CD4-positive, alpha-beta T cell treated with Interleukin-21 for 1 hour (primary cell): Measurements from ENCODE around the gene MRPS2.
"Not testable (repeated sequence)": the region's sequence is repeated elsewhere in the genome, so short reads cannot be mapped to it uniquely, and the experiment has no call there.

Source experiments
- DNase-seq: peaks from one replicate; pipeline ENCODE4 v3.0.0-alpha.2; 2020

The MRPS2 gene

DNA sequence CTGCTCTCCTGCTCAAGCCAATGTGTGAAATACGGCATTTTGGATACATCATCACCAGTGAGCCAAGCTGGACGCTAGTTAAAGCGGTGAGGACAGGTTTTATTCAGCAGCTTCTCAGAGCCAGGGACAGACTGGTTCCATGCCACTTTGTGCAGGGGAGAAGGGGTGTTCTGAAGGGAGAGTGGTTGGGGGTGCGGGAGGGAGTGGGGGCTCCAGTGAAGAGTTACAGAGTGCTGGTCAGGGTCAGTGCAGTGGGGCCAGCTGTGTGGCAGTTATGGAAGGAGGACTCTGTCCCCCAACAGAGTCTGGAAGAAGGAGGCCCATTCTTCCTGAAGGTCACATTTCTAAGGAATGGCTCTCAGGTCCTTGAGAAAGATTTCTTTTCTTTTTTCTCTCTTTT is 34.3 kb downstream of the MRPS2 start:
- not testable (repeated sequence) for DNase-seq

- not testable (repeated sequence) for DNase-seq
These were observed 35.1 kb downstream of the MRPS2 start for GRCh38 chr9:135535631-135536030.

DNA sequence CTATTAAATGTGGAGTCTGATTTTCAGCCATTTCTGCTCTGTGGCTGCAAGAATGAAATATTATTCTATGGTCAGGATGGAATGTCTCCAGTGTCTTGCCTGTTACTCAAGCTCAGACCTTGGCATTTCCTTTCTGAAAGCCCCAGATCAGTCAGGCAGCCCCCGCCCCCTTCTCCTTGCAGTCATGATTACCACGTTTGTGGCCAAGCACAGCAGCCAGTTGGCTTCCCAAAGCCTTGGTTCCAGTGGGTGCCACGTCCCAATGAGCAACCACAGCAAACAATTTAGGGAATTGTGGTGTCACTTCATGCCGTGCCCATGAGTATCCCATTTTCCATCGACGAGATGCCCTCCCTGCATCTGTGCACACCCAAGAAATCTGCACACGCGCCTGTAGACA is 35.7 kb downstream of the MRPS2 start:
- DNase-seq, result no peak

GRCh38 chr9:135543262-135543894 is 42.9 kb downstream of the MRPS2 start:
- DNase-seq, result not testable (repeated sequence)

GRCh38 chr9:135544981-135545635 is 44.6 kb downstream of the MRPS2 start:
- DNase-seq, result no peak

DNA sequence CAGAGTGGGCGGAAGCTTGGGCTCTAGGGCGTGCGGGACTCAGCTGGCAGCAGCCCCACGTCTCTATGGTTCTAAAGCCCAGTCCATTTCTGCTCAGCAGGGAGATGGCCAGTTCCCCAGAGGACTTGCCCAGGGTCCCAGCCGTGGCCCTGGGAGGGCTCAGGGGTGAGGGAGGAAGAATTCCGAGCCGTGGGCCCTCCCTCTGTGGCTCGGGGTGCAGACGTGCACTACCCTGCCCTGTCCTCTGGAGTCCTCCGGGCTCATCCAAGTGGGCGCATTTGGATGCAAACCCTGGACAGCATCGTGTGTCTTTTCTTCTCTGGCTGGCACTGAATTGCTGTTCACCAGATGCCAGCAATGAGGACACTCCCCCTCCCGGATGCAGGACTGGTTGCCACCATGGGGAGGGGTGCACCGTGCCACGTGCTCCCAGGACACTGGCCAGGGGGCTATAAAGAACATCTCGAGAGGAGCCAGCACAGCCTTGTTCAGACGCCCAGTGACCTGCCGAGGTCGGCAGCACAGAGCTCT is 45.2 kb downstream of the MRPS2 start, which contains the start of gene OBP2A:
TSS of gene OBP2A (plus strand) at position 481 of the 531 bp plus-strand sequence. CDS start 55 bp downstream, outside the sequence.
- not testable (repeated sequence) for DNase-seq

GRCh38 chr9:135546792-135547617 is 46.5 kb downstream of the MRPS2 start:
- not testable (repeated sequence) for DNase-seq

GRCh38 chr9:135547756-135548736 is 47.6 kb downstream of the MRPS2 start:
- DNase-seq, result no peak

GRCh38 chr9:135549478-135550343 is 49.2 kb downstream of the MRPS2 start:
- not testable (repeated sequence) for DNase-seq

GRCh38 chr9:135550344-135550918 is 49.9 kb downstream of the MRPS2 start:
- no peak for DNase-seq

DNA sequence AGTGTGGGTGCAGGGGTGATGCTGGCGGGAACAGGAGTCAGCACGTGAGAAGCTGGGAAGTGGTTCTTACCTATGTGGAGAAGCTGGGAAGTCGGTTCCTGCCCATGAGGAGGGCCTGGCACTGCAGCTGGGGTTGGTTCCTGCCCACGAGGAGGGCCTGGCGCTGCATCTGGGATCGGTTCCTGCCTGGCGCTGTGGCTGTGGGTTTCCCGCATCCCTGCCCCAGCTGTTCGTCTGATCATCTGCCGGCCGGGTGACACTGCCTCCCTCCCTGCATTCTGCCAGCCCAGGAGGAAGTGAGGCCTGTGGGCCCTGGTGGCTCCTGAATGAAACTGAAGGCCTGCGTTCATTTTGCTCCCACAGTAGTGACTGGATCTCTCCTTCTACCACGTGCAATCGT is 50.5 kb downstream of the MRPS2 start:
- DNase-seq, result no peak

DNA sequence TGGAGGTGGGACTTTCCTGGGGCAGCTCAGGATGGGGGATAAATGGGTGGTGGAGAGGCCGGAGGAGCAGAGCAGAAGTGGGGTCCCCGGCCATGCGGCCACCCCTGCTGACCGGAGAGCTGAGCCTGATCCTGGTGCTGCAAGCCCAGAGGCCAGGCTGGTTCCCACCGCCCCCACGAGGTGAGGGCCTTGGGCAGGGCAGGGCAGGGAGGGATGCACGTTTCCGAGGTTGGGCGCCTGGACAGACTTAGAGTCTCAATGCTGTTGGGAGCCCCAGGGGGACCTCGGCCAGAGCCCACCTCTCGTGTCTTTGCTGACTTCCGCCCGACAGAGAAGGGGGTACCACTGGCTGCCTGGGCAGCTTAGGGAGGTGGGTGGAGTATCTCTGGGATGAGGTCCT is 51.0 kb downstream of the MRPS2 start:
- no peak for DNase-seq

GRCh38 chr9:135552021-135552697 is 51.7 kb downstream of the MRPS2 start:
- DNase-seq, result no peak

DNA sequence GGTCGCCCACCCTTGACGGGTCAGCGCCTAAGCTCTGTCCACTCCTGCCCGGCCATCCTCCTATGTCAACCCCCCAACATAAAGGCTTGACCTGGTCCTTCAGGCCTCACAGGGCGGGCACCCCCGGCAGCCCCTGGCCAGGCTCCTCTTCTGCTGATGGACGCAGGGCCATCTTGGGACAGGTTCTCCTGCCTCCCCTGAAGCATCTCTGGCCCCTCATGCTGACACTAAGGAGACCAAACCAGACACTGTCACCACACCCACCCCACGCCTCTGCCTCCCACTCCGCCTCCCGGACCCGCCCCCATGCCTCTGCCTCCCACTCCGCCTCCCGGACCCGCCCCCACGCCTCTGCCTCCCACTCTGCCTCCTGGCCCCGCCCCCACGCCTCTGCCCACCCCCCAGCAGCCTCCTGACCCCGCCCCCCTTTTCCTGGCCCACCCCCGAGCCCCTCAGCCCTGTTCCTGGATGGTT is 52.3 kb downstream of the MRPS2 start:
- DNase-seq, result no peak
